SKM-1 (cell line): ENCODE measurements around the gene MEF2D.
A peak's percentile ranks its signal among the peaks of the same experiment; 100 is the strongest.

Source experiments
- DNase-seq: peaks from one replicate; lab custom pipeline; 2025; ENCODE audit not compliant: unreplicated experiment; lab: John Stamatoyannopoulos, UW

MEF2D gene

GRCh38 chr1:156502391-156502893 lies 1.9 kb upstream of the MEF2D start:
- no peak for DNase-seq

DNA sequence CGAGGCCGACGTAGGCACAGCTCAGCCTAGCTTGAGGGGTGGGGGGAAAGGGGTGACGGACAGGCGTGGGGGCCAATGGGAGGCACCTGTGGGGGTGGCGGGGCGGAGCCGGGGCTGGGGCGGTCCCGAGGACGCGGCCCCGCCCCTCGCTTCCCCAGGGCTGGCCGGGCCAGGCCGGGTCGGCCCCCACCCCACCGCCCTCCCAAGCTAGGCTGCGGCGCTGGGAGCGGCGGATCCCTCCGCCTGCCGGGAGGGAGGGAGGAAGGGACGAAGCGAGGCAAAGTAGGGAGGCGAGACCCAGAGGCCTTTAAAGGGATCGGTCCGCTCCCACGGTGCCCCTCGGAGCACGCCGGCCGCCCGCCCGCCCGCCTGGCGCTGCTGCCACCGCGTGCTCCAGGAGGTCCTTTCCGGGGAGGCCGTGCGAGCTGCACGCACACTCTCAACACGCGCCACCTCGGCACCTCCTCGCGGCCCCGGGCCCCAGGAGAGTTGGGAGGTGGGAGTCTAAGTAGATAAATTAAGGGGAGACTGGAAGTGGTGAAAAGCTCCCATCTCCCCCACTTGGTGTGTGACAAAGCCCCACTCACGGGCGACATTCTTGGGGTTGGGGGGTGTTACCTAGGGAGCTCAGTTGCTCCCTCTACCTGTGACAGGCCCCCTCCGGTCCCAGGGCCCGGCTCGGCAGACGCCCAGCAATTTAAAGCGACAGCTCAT lies 375 bp upstream of the MEF2D start:
- peak; percentile 95 for DNase-seq

DNA sequence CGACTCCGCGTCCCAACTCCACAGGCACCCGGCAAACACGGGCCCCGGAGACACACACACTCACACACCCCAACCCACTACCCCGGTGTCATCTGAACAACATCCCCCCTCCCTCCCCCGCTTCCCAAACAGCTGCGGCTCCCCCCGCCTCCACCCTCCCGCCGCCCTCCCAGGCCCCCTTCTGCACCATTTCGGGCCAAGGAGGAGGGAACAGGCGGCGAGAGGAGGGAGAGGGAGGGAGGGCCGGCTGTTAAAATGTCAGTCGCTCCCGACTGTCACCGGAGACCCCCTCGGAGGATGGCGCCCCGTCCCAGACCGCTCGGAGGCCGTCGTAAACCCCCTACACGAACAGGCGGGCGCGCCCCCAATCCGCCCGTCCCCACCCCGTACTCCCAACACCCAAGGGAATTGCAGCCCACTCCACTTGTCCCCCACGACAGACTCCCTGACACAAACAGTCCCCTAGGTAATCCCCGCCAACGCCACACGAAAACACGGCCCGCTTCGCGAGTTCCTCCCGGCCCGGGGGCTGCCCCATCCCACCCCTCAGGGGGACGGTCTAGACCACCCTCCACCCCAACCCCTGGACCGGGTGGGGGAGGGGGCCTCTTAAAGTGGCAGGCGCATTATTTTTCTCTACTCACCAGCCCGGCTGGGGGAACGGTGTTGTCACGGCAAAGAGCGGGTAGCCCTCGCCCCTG lies 583 bp downstream of the MEF2D start:
- DNase-seq, result no peak

DNA sequence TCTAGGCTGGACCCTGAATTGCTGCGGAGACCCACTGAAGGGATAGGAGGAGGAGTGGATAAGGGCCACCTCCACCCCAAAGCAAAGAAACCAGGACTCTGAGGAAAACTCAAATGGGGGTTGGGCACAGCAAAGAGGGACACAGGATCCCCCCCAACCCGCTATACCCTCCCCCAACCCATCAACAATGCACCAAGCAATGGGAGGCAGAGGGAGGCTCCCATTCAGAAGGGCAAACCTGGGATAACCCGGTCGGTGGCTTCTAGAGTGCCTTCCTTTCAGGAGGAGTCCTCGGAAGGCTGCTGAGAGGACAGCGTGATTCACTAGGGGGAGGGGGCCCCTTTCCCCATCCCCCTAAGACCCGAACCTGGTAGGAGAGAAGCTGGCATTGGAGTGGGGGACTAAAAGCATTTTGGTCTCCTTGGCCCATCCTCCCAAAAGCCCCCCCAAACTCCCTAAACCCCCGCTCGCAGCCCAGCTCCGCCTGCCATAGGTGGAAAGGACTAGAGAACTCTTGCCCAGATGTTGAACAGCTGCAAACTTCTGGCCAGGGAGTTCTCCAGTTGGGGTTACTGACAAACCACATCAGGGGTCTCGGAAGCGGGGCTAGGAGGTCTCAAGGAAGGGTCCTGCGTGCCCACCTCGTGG lies 1.3 kb downstream of the MEF2D start:
- no peak for DNase-seq

- no peak for DNase-seq
These were observed 2.0 kb downstream of the MEF2D start for GRCh38 chr1:156498432-156499193.

DNA sequence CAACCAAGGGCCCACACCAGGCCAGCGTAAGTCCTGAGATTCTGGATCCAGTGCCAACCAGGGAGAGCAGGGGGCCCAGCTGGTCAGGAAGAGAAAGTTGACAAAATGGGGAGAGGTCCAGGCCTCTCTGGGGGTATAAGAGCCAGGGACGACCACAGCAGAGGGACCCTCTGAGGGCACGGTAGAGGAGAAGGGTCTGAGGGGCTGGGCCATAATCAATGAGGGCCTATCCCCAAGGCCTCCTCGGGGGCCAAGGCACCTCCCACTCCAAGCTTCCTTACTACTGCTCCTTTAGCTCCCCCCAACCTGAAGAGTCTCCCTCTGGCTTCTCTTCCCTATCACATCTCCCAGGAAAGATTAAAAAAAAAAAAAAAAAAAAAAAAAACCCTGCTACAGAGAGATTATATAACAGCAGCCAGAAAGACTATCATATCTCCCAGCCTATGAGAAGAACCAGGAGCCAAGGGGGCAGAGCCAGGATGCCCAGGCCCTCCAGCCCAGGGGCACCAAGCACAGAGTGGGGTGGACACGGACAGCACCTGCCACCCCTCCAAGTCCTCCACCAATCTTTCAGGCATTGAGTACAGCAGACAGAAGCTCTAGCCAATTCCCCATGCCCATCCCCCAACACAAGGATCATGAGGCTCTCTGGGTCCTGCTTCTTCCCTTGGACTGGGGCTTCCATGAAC lies 2.7 kb downstream of the MEF2D start:
- no peak for DNase-seq

DNA sequence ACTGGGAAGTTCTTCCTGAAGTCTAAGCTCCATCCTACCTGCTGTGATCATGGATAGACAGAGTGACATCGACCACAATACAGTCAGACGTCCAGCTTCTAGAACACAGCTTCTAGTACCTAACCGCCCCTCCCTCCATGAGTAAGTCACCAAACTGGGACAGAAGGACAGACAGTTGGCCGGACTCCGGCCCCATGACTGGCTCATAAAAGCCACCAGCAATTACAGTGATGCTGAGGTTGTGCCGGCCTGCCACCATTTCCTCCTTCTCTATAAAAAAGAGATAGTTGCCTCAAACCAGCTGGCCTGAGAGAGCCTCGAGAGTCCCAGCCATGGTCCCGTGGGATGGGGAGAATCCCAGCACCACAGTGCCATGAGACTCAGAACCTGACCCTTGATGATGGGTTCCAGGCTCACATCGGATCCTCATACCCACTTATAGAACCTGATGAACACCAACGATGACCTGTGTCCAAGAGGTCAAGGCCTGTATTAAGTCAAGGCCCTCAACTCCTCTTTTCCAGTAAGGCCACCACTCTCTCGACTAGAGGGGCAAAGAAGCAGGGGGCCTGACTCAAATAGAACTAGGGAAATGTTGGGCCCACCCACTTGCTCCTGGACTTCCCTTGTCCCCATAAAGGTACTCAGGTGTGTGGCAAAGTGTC lies 3.4 kb downstream of the MEF2D start:
- DNase-seq, result no peak

DNA sequence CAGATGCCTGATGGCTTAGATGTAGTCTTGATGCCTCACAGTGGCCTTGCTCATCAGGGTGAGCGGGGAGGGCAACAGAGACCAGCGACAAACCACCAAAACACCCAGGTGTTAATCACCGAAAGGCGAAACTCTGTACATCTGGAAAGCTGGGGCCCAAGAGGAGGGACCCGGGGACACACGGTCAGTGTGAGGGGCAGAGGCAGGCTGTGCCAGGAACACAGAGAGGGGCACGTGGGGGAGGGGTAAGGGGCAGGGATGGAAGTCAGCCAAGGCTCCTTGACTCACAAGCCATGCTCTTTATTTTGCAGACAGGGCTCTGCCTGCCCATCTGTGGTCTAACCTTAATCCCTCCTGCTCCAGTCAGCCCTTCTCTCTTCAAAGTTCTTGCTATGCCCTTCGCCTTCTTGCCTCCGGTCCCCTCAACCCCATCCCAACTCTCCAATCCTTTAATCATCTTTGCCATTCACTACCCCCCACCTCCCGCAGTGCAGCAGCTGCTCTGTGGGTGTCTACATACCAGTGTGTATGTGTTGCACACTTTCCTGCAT lies 4.3 kb downstream of the MEF2D start:
- DNase-seq, result no peak

DNA sequence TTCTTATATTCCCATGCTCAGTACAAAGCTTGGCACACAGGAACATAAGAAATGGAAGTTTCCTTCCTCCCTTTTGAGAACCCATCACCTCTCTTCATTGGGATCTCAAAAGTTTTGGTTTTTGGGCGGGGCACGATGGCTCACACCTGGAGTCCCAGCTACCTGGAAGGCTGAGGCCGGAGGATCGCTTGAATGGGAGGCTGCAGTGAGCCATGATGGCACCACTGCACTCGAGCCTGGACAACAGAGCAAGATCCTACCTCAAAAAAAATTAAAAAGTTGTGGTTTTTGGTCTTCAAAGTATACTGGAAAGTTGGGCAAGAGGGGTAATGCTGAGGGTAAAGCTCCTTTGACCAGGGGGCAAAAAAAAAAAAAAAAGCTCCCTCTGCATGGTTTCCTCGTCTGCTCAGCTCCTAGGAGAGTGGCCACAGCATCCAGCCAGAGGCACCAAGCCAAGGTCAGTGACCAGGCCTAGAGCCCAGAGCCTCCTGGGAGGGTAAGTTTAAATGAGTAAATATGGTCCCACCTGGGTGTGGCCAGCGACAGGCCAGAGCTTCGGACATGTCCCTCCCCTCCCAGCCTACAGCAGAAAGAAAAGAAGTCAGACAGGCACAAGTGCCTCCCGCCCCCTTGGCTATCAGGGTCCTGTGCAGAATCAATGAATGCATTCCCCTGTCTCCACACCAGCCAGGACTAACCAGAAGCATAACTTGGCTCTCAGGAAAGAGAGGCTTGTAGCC lies 5.0 kb downstream of the MEF2D start:
- DNase-seq, result no peak

GRCh38 chr1:156494309-156494895 lies 6.2 kb downstream of the MEF2D start:
- DNase-seq, result no peak

DNA sequence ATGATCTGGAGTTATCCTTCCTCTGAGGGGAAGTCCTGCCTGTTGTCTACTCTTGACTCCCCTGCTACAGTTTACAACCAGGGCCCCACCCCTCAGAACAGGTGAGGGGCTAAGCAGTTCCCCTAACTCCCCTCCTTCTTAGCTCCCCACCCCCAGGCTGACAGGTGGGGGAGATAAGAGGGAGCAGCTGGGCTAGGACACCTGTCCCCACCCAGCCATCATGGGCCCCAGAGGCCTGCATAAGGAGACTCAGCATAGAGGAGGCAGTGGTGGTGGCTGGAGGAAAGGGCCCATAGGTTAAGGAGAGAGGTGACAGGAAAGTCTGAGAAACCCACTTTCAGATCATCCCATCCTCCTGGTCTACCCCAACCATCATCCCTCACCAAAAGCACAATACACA lies 6.8 kb downstream of the MEF2D start:
- DNase-seq, result no peak

GRCh38 chr1:156493154-156493631 lies 7.4 kb downstream of the MEF2D start:
- no peak for DNase-seq

GRCh38 chr1:156492591-156493080 lies 7.9 kb downstream of the MEF2D start:
- DNase-seq, result peak; percentile 71

DNA sequence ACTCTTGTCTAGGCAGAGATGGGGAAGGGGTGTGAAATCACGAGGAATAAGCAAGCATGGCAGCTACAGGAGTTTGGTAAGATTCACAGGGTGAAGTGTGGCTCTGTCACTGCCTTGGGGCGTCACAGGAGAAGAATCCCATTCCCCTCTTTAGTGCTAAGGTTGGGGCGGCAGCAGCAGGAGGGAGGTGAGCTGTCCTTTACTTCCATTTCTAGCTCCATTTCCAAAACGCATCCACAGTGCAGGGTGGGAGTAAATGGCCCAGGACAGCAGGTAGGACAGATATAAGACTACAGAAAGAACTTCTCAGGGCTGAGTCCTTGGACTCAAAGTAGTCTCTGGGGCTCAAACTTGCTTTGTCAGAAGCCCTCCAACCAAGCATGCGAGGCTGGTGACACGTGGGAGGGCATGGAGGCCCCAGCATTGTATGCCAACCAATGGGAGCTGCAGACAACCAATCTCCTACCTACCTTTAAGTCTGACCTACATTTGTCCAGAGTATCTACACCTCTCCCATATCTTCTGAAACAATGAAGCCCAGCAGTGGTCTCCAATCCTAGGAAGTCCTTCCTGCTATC lies 8.5 kb downstream of the MEF2D start:
- no peak for DNase-seq

DNA sequence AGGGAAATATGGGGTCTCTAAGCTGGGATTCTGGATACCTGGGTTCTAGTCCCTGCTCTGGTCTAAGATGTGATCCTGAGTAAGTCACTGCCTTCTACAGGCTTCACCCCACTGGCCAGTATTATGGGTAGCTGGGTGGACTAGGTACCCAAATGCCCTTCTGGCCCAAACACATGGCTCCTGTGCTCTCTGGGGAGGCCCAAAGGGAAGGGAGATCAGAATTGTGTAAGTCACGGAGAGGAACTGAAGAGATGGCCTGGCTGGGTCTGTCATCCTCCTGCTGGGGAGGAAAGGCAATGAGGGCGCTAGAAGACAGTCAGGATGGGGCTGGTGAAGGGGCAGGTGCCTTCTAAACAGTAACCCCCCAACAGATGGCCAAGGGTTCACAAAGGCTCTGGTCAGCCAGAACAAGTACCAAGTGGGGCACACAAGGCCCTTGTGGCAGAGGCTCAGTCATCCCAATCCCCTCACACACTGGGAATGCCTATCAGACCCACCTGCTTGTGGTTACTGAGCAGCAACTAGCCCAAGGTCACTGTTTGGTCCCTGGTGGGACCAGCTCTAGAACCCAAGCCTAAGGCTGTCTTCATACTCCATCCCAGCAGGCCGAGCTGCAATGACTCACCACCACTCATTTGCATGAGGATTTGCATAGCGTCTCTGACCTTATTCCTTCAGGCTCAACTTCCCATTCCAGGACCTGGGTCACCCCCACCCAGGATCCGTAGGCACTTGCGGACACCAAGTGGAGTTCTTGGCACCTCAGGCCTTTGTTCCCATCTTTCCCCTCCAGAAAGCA lies 9.2 kb downstream of the MEF2D start:
- DNase-seq, result peak; percentile 85

DNA sequence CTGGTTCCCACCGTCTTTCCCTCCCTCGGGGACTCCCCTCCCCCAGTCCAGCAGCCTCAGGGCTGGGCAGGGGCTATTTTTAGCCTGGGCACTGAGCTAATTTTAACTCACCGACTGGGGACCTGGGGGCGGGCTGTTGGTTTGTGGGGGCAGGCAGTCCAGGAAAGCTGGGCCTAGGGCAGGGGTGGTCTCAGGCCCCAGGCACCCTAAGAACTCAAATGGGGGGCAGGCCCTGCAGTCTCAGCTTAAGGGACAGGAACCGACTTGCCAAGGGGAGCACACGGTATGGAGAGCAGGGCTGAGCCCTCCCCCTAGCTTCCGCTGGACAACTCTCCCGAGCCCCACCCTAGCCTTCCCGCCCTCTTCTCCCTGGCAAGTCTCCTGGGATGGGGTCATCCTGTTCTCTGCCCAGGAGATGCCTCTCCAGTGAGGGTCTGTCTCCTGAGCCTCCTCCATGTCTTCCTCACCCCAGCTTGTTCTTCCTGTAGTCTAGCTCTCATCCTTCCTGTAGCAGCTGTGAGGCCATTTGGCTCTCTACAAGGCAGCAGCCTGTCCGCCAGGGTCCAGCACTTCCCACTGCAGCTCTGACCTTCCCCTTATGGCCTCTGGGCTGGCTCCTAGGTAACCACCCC lies 10.1 kb downstream of the MEF2D start:
- no peak for DNase-seq

- DNase-seq, result no peak
These were observed 10.7 kb downstream of the MEF2D start for GRCh38 chr1:156489935-156490293.
